ENCODE measurements around the gene RNU4-1. TPM values are rescaled to one million over a fixed set of nuclear protein-coding genes. Genes with fewer than 3 reads are reported as not detected.
"Not testable (repeated sequence)": the region's sequence is repeated elsewhere in the genome, so short reads cannot be mapped to it uniquely, and the experiment has no call there.

Gene RNU4-1
- total RNA-seq: 3,997 and 4,399 TPM in 2 replicates

DNA sequence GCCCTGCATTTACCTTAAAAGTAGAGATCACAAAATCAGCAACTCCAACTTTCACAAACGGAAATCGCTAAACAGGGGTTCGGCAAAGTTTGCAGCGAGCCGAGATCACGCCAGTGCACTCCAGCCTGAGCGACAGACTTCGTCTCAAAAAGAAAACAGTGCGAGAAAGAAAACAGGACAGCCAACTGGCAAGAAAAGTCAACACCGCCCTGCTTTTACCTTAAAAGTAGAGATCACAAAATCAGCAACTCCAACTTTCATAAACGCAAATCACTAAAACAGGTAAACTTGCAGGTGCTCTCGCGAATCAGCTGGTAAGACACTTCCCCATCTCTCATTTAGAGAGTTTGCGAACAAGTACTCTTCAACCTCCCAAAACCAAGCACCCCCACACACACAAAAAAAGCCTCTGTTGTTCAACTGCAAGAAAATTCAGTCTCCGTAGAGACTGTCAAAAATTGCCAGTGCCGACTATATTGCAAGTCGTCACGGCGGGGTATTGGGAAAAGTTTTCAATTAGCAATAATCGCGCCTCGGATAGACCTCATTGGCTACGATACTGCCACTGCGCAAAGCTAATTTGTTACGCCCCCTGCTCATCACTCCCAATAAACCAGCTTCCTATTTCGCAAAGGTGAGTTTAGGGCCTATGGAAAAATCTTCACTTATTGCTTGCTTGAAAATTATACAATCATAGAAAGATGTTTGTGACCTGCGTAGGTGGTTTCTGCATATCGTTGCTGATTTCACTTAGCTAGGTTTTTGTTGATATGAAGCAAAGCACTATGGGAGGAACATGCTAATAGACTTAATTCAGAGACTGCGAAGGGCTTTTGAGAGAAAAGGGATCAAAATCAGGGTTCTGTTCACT lies at the start of gene RNU4-1:
TSS of gene RNU4-1 (minus strand) at position 577 of the 871 bp plus-strand sequence.
- Mint-ChIP-seq H3K9me3 (no peaks in the 10 kb centered on the region), H3K36me3 (ENCODE audit: low read depth) (no peaks in the 10 kb centered on the region), H3K27me3 (no peaks in the 10 kb centered on the region), H3K27ac (no peak within 1 kb of the TSS), H3K4me1 (peaks cover 13% of the 10 kb centered on the region), H3K4me3 (peak within 1 kb of the TSS; percentile 15)
- POLR2A ChIA-PET: interaction anchor here (0.5 to 5.6 kb wide), 44 partner anchors 7 to 1933 kb away, joined by 3 to 273 read pairs (median 7); partner anchors contain the start of genes BICDL1, COQ5, COX6A1 and DIABLO
- intact Hi-C loops (cut with micrococcal nuclease): loop anchor here (1.0 to 5.0 kb wide), 7 partner anchors 9 to 1509 kb away; partner anchors contain the start of genes BICDL1, COX6A1, RAB35 and SETD1B
- DNase-seq: peak; percentile 57
- ATAC-seq (ENCODE audit: low read depth): peak; percentile 60
- CTCF ChIA-PET: interaction anchor here (0.6 to 3.7 kb wide), 5 partner anchors 9 to 142 kb away, joined by 4 to 26 read pairs (median 7); partner anchors contain the start of genes PXN and SIRT4
- TF ChIP-seq, protein P1, sequence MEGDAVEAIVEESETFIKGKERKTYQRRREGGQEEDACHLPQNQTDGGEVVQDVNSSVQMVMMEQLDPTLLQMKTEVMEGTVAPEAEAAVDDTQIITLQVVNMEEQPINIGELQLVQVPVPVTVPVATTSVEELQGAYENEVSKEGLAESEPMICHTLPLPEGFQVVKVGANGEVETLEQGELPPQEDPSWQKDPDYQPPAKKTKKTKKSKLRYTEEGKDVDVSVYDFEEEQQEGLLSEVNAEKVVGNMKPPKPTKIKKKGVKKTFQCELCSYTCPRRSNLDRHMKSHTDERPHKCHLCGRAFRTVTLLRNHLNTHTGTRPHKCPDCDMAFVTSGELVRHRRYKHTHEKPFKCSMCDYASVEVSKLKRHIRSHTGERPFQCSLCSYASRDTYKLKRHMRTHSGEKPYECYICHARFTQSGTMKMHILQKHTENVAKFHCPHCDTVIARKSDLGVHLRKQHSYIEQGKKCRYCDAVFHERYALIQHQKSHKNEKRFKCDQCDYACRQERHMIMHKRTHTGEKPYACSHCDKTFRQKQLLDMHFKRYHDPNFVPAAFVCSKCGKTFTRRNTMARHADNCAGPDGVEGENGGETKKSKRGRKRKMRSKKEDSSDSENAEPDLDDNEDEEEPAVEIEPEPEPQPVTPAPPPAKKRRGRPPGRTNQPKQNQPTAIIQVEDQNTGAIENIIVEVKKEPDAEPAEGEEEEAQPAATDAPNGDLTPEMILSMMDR (IDR thresholded peaks at IDR 0.05): no peak

DNA sequence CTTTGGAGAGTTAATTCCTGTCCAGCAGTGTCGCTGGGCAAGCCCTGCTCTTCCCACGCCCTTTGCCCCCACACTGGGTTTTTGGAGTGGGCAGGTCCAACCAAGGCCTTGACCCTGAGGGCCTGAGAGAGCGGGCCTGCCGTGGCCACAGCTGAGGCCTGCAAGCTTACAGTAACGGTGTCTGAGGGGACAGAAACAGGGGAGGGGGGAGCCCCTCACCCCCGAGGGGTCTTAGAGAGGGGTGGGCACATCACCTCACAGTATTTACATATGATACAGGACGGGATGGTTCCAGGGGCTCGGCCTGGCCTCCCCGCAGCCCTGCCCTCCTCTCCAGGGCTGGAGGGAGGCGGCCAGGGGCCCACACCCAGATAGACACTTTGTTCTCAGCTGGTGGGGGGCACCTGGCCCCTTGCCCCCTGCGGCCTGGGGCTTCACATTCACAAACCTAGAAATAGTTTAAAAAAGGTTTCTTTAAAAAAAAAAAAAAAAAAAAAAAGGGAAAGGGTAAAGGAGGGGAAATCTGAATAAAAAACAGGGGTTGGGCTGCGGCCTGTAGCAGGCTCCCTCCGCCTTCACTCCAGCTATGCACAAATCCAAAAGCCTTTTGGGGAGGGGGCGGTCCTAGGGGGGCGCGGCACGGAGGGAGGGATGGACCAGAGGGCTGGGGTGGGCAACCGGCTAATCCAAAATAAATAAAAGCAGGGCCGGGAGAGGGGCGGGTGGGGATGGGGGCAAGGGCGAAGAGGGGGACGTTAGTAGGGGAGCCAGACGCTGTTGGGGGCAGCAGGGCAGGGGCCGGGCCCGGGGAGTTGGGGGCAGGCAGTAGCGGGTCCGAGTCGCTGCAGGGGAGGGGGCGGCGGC lies 49.4 kb upstream of the RNU4-1 start:
- ChIA-PET CTCF (no interaction called here), POLR2A (no interaction called here)
- intact Hi-C loops (cut with micrococcal nuclease): no loop called here
- TF ChIP-seq, protein P1 (IDR thresholded peaks at IDR 0.05): no peak
- peaks cover 9% of the 10 kb centered on the region for H3K27me3 Mint-ChIP-seq
- H3K9me3 Mint-ChIP-seq: peaks cover 8% of the 10 kb centered on the region
- no peaks in the 10 kb centered on the region for H3K4me1 Mint-ChIP-seq
- DNase-seq (no peak), ATAC-seq (ENCODE audit: low read depth) (no peak)
- no peaks in the 10 kb centered on the region for H3K36me3 Mint-ChIP-seq (ENCODE audit: low read depth)
- H3K4me3 Mint-ChIP-seq: no peak overlapping the region
- H3K27ac Mint-ChIP-seq: no peak overlapping the region

GRCh38 chr12:120339256-120339655 lies 46.2 kb upstream of the RNU4-1 start:
- Mint-ChIP-seq H3K4me1 (peaks cover 3% of the 10 kb centered on the region), H3K9me3 (peaks cover 15% of the 10 kb centered on the region), H3K4me3 (no peak overlapping the region), H3K27me3 (peaks cover 5% of the 10 kb centered on the region), H3K36me3 (ENCODE audit: low read depth) (no peaks in the 10 kb centered on the region), H3K27ac (no peak overlapping the region)
- intact Hi-C loops (cut with micrococcal nuclease): no loop called here
- ATAC-seq (ENCODE audit: low read depth) (no peak), DNase-seq (no peak)
- CTCF ChIA-PET: no interaction called here
- TF ChIP-seq, protein P1 (IDR thresholded peaks at IDR 0.05): no peak
- POLR2A ChIA-PET: no interaction called here

- Mint-ChIP-seq H3K27me3 (no peaks in the 10 kb centered on the region), H3K9me3 (peaks cover 15% of the 10 kb centered on the region), H3K36me3 (ENCODE audit: low read depth) (no peaks in the 10 kb centered on the region), H3K4me3 (no peak overlapping the region), H3K4me1 (peaks cover 3% of the 10 kb centered on the region), H3K27ac (no peak overlapping the region)
- DNase-seq (no peak), ATAC-seq (ENCODE audit: low read depth) (no peak)
- ChIA-PET CTCF (no interaction called here), POLR2A (no interaction called here)
- intact Hi-C loops (cut with micrococcal nuclease): no loop called here
- TF ChIP-seq, protein P1 (IDR thresholded peaks at IDR 0.05): no peak
These were observed 44.7 kb upstream of the RNU4-1 start for GRCh38 chr12:120337730-120338129.

DNA sequence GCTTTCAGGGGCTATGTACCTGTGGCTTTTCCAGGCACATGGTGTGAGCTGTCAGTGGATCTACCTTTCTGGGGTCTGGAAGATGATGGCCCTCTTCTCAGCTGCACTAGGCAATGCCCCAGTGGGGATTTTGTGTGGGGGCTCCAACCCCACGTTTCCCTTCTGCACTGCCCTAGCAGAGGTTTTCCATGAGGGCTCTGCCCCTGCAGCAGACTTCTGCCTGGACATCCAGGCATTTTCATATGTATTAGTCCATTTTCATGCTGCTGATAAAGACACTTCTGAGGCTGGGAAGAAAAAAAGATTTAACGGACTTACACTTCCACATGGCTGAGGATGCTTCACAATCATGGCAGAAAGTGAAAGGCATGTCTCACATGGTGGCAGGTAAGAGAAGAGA lies 43.4 kb upstream of the RNU4-1 start:
- H3K4me1 Mint-ChIP-seq; DNase-seq; H3K27ac Mint-ChIP-seq; H3K4me3 Mint-ChIP-seq; POLR2A ChIA-PET; ATAC-seq (ENCODE audit: low read depth); H3K27me3 Mint-ChIP-seq; CTCF ChIA-PET; H3K36me3 Mint-ChIP-seq (ENCODE audit: low read depth); intact Hi-C loops (cut with micrococcal nuclease): not testable (repeated sequence)
- H3K9me3 Mint-ChIP-seq: peaks cover 15% of the 10 kb centered on the region

DNA sequence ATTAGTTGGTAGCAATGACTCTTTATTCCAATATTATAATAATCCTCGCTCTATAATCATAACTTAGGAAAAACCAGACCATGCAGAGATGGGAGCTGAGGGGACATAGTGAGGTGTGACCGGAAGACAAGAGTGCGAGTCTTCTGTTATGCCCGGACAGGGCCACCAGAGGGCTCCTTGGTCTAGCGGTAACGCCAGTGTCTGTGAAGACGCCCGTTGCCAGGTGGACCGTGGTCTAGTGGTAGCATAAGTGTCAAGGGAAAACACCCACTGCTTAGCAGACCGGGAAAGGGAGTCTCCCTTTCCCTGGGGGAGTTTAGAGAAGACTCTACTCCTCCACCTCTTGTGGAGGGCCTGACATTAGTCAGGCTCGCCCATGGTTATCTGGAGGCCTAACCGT lies 42.4 kb upstream of the RNU4-1 start:
- CTCF ChIA-PET; H3K36me3 Mint-ChIP-seq (ENCODE audit: low read depth); POLR2A ChIA-PET; H3K4me1 Mint-ChIP-seq; H3K4me3 Mint-ChIP-seq; intact Hi-C loops (cut with micrococcal nuclease); H3K27me3 Mint-ChIP-seq; ATAC-seq (ENCODE audit: low read depth); H3K27ac Mint-ChIP-seq: not testable (repeated sequence)
- peak; percentile 33 for DNase-seq
- peaks cover 15% of the 10 kb centered on the region for H3K9me3 Mint-ChIP-seq

Measured in activated B cell treated with CpG ODN at 0.5 μM for 24 hours (primary cell).